ENCODE results near the gene PHRF1. TPM values are rescaled to one million over a fixed set of nuclear protein-coding genes. Genes with fewer than 3 reads are reported as not detected.

The PHRF1 gene
- total RNA-seq, 2 experiments from 2014 or later: 43.1 to 44.5 TPM

DNA sequence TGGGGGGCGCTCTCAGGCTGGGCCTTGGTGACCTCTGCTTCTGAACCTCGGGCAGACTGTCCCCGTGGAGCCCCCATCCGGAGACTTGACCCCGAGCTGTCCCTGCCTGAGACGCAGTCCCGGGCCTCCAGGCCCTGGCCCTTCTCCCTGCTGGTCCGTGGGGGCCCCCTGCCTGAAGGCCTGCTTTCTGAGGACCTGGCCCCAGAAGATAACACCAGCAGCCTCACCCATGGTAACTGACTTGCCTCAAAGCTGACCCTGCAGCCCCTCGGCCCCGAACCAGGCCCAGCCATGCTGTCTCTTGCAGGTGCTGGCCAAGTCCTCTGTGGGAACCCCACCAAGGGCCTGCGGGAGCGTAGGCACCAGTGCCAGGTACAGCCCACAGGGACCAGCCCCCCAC lies 24.7 kb upstream of the PHRF1 start:
- Mint-ChIP-seq H3K27ac (no peak overlapping the region), H3K36me3 (ENCODE audit: low read depth) (no peaks in the 10 kb centered on the region), H3K4me1 (ENCODE audit: low read depth) (peaks cover 2% of the 10 kb centered on the region), H3K4me3 (no peak overlapping the region), H3K27me3 (peaks cover 2% of the 10 kb centered on the region), H3K9me3 (no peaks in the 10 kb centered on the region)
- TF ChIP-seq, protein P1, sequence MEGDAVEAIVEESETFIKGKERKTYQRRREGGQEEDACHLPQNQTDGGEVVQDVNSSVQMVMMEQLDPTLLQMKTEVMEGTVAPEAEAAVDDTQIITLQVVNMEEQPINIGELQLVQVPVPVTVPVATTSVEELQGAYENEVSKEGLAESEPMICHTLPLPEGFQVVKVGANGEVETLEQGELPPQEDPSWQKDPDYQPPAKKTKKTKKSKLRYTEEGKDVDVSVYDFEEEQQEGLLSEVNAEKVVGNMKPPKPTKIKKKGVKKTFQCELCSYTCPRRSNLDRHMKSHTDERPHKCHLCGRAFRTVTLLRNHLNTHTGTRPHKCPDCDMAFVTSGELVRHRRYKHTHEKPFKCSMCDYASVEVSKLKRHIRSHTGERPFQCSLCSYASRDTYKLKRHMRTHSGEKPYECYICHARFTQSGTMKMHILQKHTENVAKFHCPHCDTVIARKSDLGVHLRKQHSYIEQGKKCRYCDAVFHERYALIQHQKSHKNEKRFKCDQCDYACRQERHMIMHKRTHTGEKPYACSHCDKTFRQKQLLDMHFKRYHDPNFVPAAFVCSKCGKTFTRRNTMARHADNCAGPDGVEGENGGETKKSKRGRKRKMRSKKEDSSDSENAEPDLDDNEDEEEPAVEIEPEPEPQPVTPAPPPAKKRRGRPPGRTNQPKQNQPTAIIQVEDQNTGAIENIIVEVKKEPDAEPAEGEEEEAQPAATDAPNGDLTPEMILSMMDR (IDR thresholded peaks at IDR 0.05): no peak
- ATAC-seq: no peak
- POLR2A ChIA-PET: interaction anchor here (0.7 to 0.9 kb wide), 3 partner anchors 14 to 59 kb away, joined by 3 to 4 read pairs (median 3); partner anchors contain the start of gene LRRC56
- DNase-seq: no peak
- intact Hi-C loops (cut with micrococcal nuclease): no loop called here
- CTCF ChIA-PET: interaction anchor here (1.4 kb wide), 1 partner anchor 172 kb away, joined by 4 read pairs; no protein-coding TSS in a partner anchor

DNA sequence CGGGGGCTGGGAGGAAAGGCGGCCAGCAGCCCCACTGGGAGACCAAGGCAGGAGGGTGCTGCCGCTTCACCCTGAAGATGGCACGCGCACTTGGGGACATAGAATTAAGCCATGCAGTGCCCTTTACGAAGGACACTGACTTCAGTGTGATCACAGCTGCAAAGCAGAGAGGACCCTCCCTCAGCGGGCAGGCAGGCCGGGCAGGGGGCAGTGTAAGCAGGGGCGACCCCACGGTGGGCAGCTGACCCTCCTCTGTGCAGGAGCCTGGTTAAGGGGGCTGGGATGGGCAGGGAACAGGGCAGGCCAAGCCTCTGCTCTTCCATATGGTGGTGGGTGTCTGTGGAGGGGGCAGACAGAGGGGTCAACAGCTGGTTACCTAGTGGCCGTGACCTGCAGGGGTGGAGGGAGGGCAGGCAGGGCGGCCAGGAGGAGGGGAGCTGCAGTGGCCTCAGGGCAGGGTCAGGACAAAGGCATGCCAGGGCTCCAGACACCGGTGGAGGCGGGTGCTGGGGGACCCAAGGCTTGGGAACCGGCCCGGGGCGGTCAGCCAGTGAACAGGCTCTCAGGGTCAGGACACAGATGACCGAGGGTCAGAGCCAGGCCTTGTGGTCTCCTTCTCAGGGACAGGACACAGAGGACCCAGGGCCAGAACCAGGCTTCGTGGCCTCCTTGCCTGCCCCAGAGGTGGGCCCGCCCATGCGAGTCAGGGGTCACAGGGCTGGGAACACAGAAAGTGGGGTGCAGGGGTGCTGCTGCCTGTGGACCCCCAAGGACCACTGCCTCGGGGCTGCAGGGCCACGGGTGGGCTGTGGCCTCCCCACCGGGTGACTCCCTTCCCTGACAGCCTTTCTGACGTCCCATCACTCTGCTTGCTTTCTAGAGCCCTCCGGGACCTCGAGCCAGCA lies 22.9 kb upstream of the PHRF1 start:
- Mint-ChIP-seq H3K4me3 (no peak overlapping the region), H3K36me3 (ENCODE audit: low read depth) (no peaks in the 10 kb centered on the region), H3K27me3 (peaks cover 2% of the 10 kb centered on the region), H3K9me3 (no peaks in the 10 kb centered on the region), H3K4me1 (ENCODE audit: low read depth) (peaks cover 2% of the 10 kb centered on the region), H3K27ac (no peak overlapping the region)
- DNase-seq (no peak), ATAC-seq (no peak)
- ChIA-PET POLR2A (interaction anchor here (0.8 to 1.3 kb wide), 3 partner anchors 15 to 173 kb away, joined by 3 to 4 read pairs (median 3); no protein-coding TSS in a partner anchor), CTCF (interaction anchor here (0.9 to 4.2 kb wide), 4 partner anchors 12 to 173 kb away, joined by 3 to 73 read pairs (median 4); no protein-coding TSS in a partner anchor)
- intact Hi-C loops (cut with micrococcal nuclease): no loop called here
- TF ChIP-seq, protein P1 (IDR thresholded peaks at IDR 0.05): no peak

DNA sequence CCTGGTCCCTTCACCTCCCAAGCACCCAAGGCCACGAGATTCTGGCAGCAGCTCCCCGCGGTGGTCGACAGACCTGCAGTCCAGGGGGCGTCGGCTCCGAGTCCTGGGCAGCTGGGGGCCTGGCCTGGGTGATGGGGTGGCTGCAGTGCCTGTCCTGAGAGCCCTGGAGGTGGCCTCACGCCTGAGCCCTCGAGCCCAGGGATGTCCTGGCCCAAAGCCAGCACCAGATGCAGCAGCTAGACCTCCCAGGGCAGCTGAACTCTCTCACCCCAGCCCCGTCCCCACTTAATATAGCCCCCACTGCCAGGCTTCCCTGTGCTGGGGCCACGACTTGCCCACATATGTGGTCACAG lies 22.3 kb upstream of the PHRF1 start:
- POLR2A ChIA-PET: interaction anchor here (0.8 to 1.8 kb wide), 3 partner anchors 34 to 172 kb away, joined by 3 to 6 read pairs (median 4); no protein-coding TSS in a partner anchor
- no peak overlapping the region for H3K4me3 Mint-ChIP-seq
- TF ChIP-seq, protein P1 (IDR thresholded peaks at IDR 0.05): no peak
- H3K4me1 Mint-ChIP-seq (ENCODE audit: low read depth): peaks cover 2% of the 10 kb centered on the region
- intact Hi-C loops (cut with micrococcal nuclease): no loop called here
- CTCF ChIA-PET: interaction anchor here (0.9 to 4.2 kb wide), 8 partner anchors 13 to 170 kb away, joined by 3 to 73 read pairs (median 4); no protein-coding TSS in a partner anchor
- H3K27me3 Mint-ChIP-seq: peaks cover 2% of the 10 kb centered on the region
- H3K9me3 Mint-ChIP-seq: no peaks in the 10 kb centered on the region
- DNase-seq (no peak), ATAC-seq (no peak)
- H3K36me3 Mint-ChIP-seq (ENCODE audit: low read depth): no peaks in the 10 kb centered on the region
- H3K27ac Mint-ChIP-seq: no peak overlapping the region

DNA sequence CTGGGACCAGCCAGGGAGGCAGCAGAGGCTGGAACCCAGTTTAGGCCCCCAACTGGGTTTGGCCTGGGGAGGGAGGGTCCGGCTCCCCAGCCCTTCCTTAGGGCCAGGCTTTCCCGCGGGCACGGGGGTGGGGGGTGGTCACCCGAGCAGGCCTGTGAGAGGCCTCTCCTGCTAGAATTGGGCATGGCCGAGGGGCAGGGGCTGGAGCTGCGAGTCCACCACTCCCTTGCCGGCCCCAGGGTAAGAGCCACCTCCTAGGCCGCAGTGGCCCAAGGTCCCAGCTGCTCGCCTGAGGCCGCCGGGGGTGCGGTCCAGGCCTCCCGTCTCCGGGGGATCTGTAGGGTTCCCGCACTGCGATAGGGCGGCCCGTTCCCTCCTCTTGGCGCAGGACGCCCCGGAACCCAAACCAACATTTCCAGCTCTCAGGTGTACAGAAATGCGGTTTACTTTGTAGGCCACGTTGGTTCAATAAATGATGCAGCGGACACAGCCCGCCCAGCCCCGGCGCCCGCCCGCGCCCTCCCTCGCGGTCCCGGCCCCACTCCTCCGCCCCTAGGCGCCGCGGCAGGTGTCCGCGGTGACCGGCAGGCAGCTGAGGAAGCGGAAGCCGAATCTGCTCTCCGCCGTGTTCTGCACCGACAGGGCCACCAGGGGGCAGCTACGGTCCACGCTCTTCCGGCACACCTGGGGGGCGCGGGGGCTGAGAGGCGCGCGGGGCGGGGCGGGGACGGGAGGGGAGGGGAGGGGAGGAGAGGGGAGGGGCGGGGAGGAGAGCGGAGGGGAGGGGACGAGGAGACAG lies 21.6 kb upstream of the PHRF1 start:
- Mint-ChIP-seq H3K4me1 (ENCODE audit: low read depth) (peaks cover 2% of the 10 kb centered on the region), H3K4me3 (peak overlapping the region; percentile 10), H3K36me3 (ENCODE audit: low read depth) (no peaks in the 10 kb centered on the region), H3K27me3 (peaks cover 2% of the 10 kb centered on the region), H3K27ac (no peak overlapping the region), H3K9me3 (no peaks in the 10 kb centered on the region)
- peak; percentile 86 for ATAC-seq
- DNase-seq: peak; percentile 79
- ChIA-PET POLR2A (interaction anchor here (0.6 to 1.8 kb wide), 5 partner anchors 22 to 171 kb away, joined by 3 to 6 read pairs (median 4); no protein-coding TSS in a partner anchor), CTCF (interaction anchor here (0.6 to 4.2 kb wide), 21 partner anchors 9 to 212 kb away, joined by 3 to 73 read pairs (median 4); partner anchors contain the start of genes HRAS and SCT)
- TF ChIP-seq, protein P1 (IDR thresholded peaks at IDR 0.05): peak; percentile 49
- intact Hi-C loops (cut with micrococcal nuclease): loop anchor here (5.0 kb wide), 1 partner anchor 173 kb away; no protein-coding TSS in a partner anchor
